ENCODE data around the gene KCTD10. TPM values are rescaled to one million over a fixed set of nuclear protein-coding genes. Genes with fewer than 3 reads are reported as not detected.
"Not testable (repeated sequence)": the region's sequence is repeated elsewhere in the genome, so short reads cannot be mapped to it uniquely, and the experiment has no call there.

The KCTD10 gene
- total RNA-seq, 2 experiments from 2014 or later: 27.2 to 43.2 TPM

- H3K27ac Mint-ChIP-seq: peak overlapping the region; percentile 99
- DNase-seq: no peak
- peaks cover 41% of the 10 kb centered on the region for H3K4me1 Mint-ChIP-seq
- H3K27me3 Mint-ChIP-seq: no peaks in the 10 kb centered on the region
- CTCF ChIA-PET: interaction anchor here (0.9 to 3.1 kb wide), 4 partner anchors 11 to 368 kb away, joined by 3 to 10 read pairs (median 8); no protein-coding TSS in a partner anchor
- H3K4me3 Mint-ChIP-seq: peak overlapping the region; percentile 98
- H3K9me3 Mint-ChIP-seq (ENCODE audit: low read depth): no peaks in the 10 kb centered on the region
- H3K36me3 Mint-ChIP-seq: peaks cover 2% of the 10 kb centered on the region
- ATAC-seq: no peak
Observed at GRCh38 chr12:109476807-109477184, 304 bp downstream of the KCTD10 start.

GRCh38 chr12:109475993-109476806 is 900 bp downstream of the KCTD10 start:
- ATAC-seq (no peak), DNase-seq (no peak)
- no peaks in the 10 kb centered on the region for H3K27me3 Mint-ChIP-seq
- H3K4me3 Mint-ChIP-seq: peak overlapping the region; percentile 98
- H3K4me1 Mint-ChIP-seq: peaks cover 40% of the 10 kb centered on the region
- peak overlapping the region; percentile 99 for H3K27ac Mint-ChIP-seq
- H3K9me3 Mint-ChIP-seq (ENCODE audit: low read depth): no peaks in the 10 kb centered on the region
- peaks cover 2% of the 10 kb centered on the region for H3K36me3 Mint-ChIP-seq
- CTCF ChIA-PET: interaction anchor here (1.5 to 3.1 kb wide), 3 partner anchors 43 to 369 kb away, joined by 6 to 10 read pairs (median 9); no protein-coding TSS in a partner anchor

- CTCF ChIA-PET: interaction anchor here (3.1 kb wide), 1 partner anchor 42 kb away, joined by 10 read pairs; no protein-coding TSS in a partner anchor
- no peak for ATAC-seq
- no peak for DNase-seq
- Mint-ChIP-seq H3K27ac (no peak overlapping the region), H3K9me3 (ENCODE audit: low read depth) (no peaks in the 10 kb centered on the region), H3K4me3 (peak overlapping the region; percentile 98), H3K27me3 (no peaks in the 10 kb centered on the region), H3K4me1 (peaks cover 43% of the 10 kb centered on the region), H3K36me3 (peaks cover 2% of the 10 kb centered on the region)
Observed at GRCh38 chr12:109475121-109475520, 2.0 kb downstream of the KCTD10 start.

GRCh38 chr12:109473526-109474270 is 3.4 kb downstream of the KCTD10 start:
- H3K27me3 Mint-ChIP-seq; H3K9me3 Mint-ChIP-seq (ENCODE audit: low read depth); H3K36me3 Mint-ChIP-seq; H3K4me3 Mint-ChIP-seq; ATAC-seq; H3K27ac Mint-ChIP-seq; DNase-seq: not testable (repeated sequence)
- H3K4me1 Mint-ChIP-seq: peaks cover 41% of the 10 kb centered on the region
- CTCF ChIA-PET: interaction anchor here (1.2 kb wide), 1 partner anchor 41 kb away, joined by 4 read pairs; no protein-coding TSS in a partner anchor

GRCh38 chr12:109473006-109473405 is 4.1 kb downstream of the KCTD10 start:
- Mint-ChIP-seq H3K4me1 (peaks cover 37% of the 10 kb centered on the region), H3K27ac (no peak overlapping the region), H3K27me3 (no peaks in the 10 kb centered on the region), H3K9me3 (ENCODE audit: low read depth) (no peaks in the 10 kb centered on the region), H3K36me3 (peaks cover 6% of the 10 kb centered on the region), H3K4me3 (no peak overlapping the region)
- ATAC-seq: no peak
- DNase-seq: no peak
- CTCF ChIA-PET: no interaction called here

GRCh38 chr12:109469517-109469916 is 7.6 kb downstream of the KCTD10 start:
- Mint-ChIP-seq H3K4me1 (peaks cover 19% of the 10 kb centered on the region), H3K27me3 (no peaks in the 10 kb centered on the region), H3K4me3 (no peak overlapping the region), H3K36me3 (peaks cover 5% of the 10 kb centered on the region), H3K27ac (no peak overlapping the region), H3K9me3 (ENCODE audit: low read depth) (no peaks in the 10 kb centered on the region)
- CTCF ChIA-PET: no interaction called here
- ATAC-seq: no peak
- DNase-seq: no peak

- Mint-ChIP-seq H3K27ac (no peak overlapping the region), H3K36me3 (peaks cover 4% of the 10 kb centered on the region), H3K27me3 (no peaks in the 10 kb centered on the region), H3K4me1 (peaks cover 23% of the 10 kb centered on the region), H3K4me3 (no peak overlapping the region), H3K9me3 (ENCODE audit: low read depth) (no peaks in the 10 kb centered on the region)
- no peak for DNase-seq
- CTCF ChIA-PET: no interaction called here
- ATAC-seq: no peak
Observed at GRCh38 chr12:109467978-109468676, 9.0 kb downstream of the KCTD10 start.

GRCh38 chr12:109466821-109467220 is 10.3 kb downstream of the KCTD10 start:
- Mint-ChIP-seq H3K4me3 (no peak overlapping the region), H3K9me3 (ENCODE audit: low read depth) (no peaks in the 10 kb centered on the region), H3K4me1 (peaks cover 32% of the 10 kb centered on the region), H3K27me3 (no peaks in the 10 kb centered on the region), H3K27ac (no peak overlapping the region), H3K36me3 (peaks cover 4% of the 10 kb centered on the region)
- CTCF ChIA-PET: interaction anchor here (0.9 kb wide), 1 partner anchor 39 kb away, joined by 3 read pairs; no protein-coding TSS in a partner anchor
- no peak for ATAC-seq
- DNase-seq: no peak

- no peak for ATAC-seq
- H3K4me1 Mint-ChIP-seq: peaks cover 37% of the 10 kb centered on the region
- peaks cover 4% of the 10 kb centered on the region for H3K36me3 Mint-ChIP-seq
- DNase-seq: no peak
- CTCF ChIA-PET: no interaction called here
- H3K27me3 Mint-ChIP-seq: no peaks in the 10 kb centered on the region
- no peak overlapping the region for H3K27ac Mint-ChIP-seq
- H3K4me3 Mint-ChIP-seq: no peak overlapping the region
- no peaks in the 10 kb centered on the region for H3K9me3 Mint-ChIP-seq (ENCODE audit: low read depth)
Observed at GRCh38 chr12:109466305-109466704, 10.8 kb downstream of the KCTD10 start.

GRCh38 chr12:109464642-109465351 is 12.3 kb downstream of the KCTD10 start:
- peaks cover 4% of the 10 kb centered on the region for H3K36me3 Mint-ChIP-seq
- H3K4me3 Mint-ChIP-seq: no peak overlapping the region
- H3K9me3 Mint-ChIP-seq (ENCODE audit: low read depth): no peaks in the 10 kb centered on the region
- H3K27me3 Mint-ChIP-seq: no peaks in the 10 kb centered on the region
- peaks cover 33% of the 10 kb centered on the region for H3K4me1 Mint-ChIP-seq
- no peak overlapping the region for H3K27ac Mint-ChIP-seq
- no peak for ATAC-seq
- CTCF ChIA-PET: interaction anchor here (1.4 kb wide), 1 partner anchor 13 kb away, joined by 3 read pairs; the partner anchor contains the start of genes KCTD10 and UBE3B
- DNase-seq: no peak

- DNase-seq (no peak), ATAC-seq (no peak)
- Mint-ChIP-seq H3K4me1 (peaks cover 33% of the 10 kb centered on the region), H3K27ac (peak overlapping the region; percentile 57), H3K36me3 (peaks cover 3% of the 10 kb centered on the region), H3K9me3 (ENCODE audit: low read depth) (no peaks in the 10 kb centered on the region), H3K27me3 (no peaks in the 10 kb centered on the region), H3K4me3 (no peak overlapping the region)
- CTCF ChIA-PET: no interaction called here
Observed at GRCh38 chr12:109463756-109464155, 13.3 kb downstream of the KCTD10 start.

GRCh38 chr12:109462868-109463692 is 14.0 kb downstream of the KCTD10 start:
- Mint-ChIP-seq H3K27me3 (no peaks in the 10 kb centered on the region), H3K36me3 (peaks cover 2% of the 10 kb centered on the region), H3K9me3 (ENCODE audit: low read depth) (no peaks in the 10 kb centered on the region), H3K27ac (peak overlapping the region; percentile 57), H3K4me3 (no peak overlapping the region), H3K4me1 (peaks cover 40% of the 10 kb centered on the region)
- CTCF ChIA-PET: interaction anchor here (0.7 kb wide), 1 partner anchor 30 kb away, joined by 3 read pairs; no protein-coding TSS in a partner anchor
- ATAC-seq (no peak), DNase-seq (no peak)

All from activated CD8-positive, alpha-beta memory T cell treated with anti-CD3 and anti-CD28 coated beads, Interleukin-2, amount 10 ng/mL, durations not matched to agents 7 days and 5 days (primary cell).